UCSD-AML1 (cell line): ENCODE data around the gene DNAJC16.

Experiments used
- DNase-seq: peaks from one replicate; lab custom pipeline; 2025; ENCODE audit not compliant: unreplicated experiment; lab: John Stamatoyannopoulos, UW

Gene DNAJC16

GRCh38 chr1:15618655-15619525, 92.2 kb downstream of the DNAJC16 start:
- DNase-seq: no peak

- no peak for DNase-seq
Measured at GRCh38 chr1:15620155-15620545, 93.5 kb downstream of the DNAJC16 start.

- no peak for DNase-seq
Measured at GRCh38 chr1:15620902-15621682, 94.4 kb downstream of the DNAJC16 start.

GRCh38 chr1:15621975-15622374, 95.3 kb downstream of the DNAJC16 start:
- DNase-seq: no peak

GRCh38 chr1:15622712-15623373, 96.2 kb downstream of the DNAJC16 start:
- no peak for DNase-seq

GRCh38 chr1:15623435-15623834, 96.8 kb downstream of the DNAJC16 start:
- no peak for DNase-seq

- DNase-seq: no peak
Measured at GRCh38 chr1:15624133-15624714, 97.6 kb downstream of the DNAJC16 start.

GRCh38 chr1:15625056-15625917, 98.6 kb downstream of the DNAJC16 start:
- no peak for DNase-seq
